Measurements from ENCODE around the gene C1QTNF6. TPM values are rescaled to one million over a fixed set of nuclear protein-coding genes. Genes with fewer than 3 reads are reported as not detected.

Gene C1QTNF6
- total and polyA plus RNA-seq, 2 of the 4 experiments (the other 2 are of a cell fraction) = 1.1 to 10.9 TPM

DNA sequence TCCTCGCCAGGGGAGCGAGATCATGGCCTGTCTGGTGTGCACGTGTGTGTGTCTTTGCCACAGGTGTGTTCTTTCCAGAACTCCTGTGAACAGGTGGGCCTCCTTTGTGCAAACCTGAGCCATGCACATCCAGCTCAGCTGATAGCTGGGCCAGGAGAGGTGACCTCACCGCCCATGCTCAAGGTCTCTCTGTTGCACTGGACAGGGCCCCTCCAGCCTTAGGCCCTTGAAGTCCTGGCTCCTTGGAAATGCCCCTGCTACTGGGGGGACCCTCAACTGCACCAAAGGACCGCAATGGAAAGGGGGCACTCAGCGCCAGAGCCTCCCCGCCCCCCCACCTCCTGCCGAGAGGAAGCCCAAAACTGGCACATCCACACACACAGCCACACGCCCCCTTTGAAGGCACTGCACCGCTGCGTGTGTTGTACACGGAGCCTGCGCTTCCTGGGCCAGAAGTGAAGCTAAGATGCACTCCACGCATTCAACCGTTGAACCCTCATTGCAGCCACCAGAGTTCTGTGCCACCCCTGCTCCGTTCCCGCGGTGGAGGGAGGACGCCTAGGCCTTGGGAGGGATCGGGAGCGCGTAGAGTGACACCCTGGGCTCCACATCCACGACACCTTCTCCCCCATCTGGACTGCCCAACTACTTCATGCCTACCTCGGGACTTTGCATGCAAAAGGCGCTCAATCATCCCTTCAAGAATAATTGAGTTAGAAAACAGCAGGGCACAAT lies 21.9 kb downstream of the C1QTNF6 start:
- Histone ChIP-seq H2AK5ac (ENCODE audit: low read depth, low read length) (no peak overlapping the region), H3K18ac (ENCODE audit: low read depth, low read length) (no peak overlapping the region), H2BK15ac (ENCODE audit: low read depth, low read length) (no peak overlapping the region), H2AFZ (replicated peaks; ENCODE audit: low read length, poor library complexity) (peak overlapping the region; percentile 82), H3K4me3 (ENCODE audit: insufficient read depth, low read depth, low read length) (no peak overlapping the region), H2BK20ac (ENCODE audit: low read depth, low read length) (no peak overlapping the region), H2AK9ac (replicated peaks; ENCODE audit: low read depth, low read length, poor library complexity) (peak overlapping the region; percentile 31), H4K5ac (ENCODE audit: low read depth, low read length) (no peak overlapping the region), H4K91ac (ENCODE audit: insufficient read depth, low read depth, low read length) (no peak overlapping the region), H3K27me3 (ENCODE audit: control insufficient read depth, insufficient read depth, low read length) (peaks cover 21% of the 10 kb centered on the region), H3K27ac (ENCODE audit: insufficient read depth, low read length) (no peak overlapping the region), H3K4me2 (ENCODE audit: low read depth, low read length) (no peak overlapping the region), H3K23ac (ENCODE audit: low read depth, low read length) (no peak overlapping the region), H3K56ac (ENCODE audit: extremely low read depth, insufficient read depth, low read length) (no peak overlapping the region), H3K9me3 (ENCODE audit: control insufficient read depth, insufficient read depth, low read length) (peaks cover 6% of the 10 kb centered on the region; the same call in 1 of the 2 replicates), H3K9ac (ENCODE audit: low read depth, low read length) (no peak overlapping the region), H4K8ac (ENCODE audit: low read depth in 2 of 2, low read length in 2 of 2) (no peak overlapping the region), H3K36me3 (ENCODE audit: control insufficient read depth, insufficient read depth, low read length) (no peaks in the 10 kb centered on the region), H3K14ac (replicated peaks; ENCODE audit: low read depth, low read length) (no peak overlapping the region), H3K4ac (ENCODE audit: low read depth, low read length) (no peak overlapping the region), H2BK5ac (ENCODE audit: low read depth, low read length, poor library complexity, severe bottlenecking) (no peak overlapping the region), H3K4me1 (ENCODE audit: control insufficient read depth, insufficient read depth, low read length) (no peaks in the 10 kb centered on the region; the same call in 1 of the 2 replicates), H3K9me1 (ENCODE audit: insufficient read depth, low read length) (no peaks in the 10 kb centered on the region), H4K20me1 (ENCODE audit: insufficient read depth, low read length) (no peaks in the 10 kb centered on the region), H3K79me1 (ENCODE audit: low read depth in 1 of 2, low read length in 2 of 2) (no peaks in the 10 kb centered on the region), H2BK120ac (ENCODE audit: low read depth, low read length) (no peak overlapping the region)
- dilution Hi-C loops (cut with HindIII; ENCODE audit: low sequenced_read_pairs, unreplicated experiment) (no loop called here), intact Hi-C loops (cut with micrococcal nuclease) (loop anchor here (1.0 kb wide), 2 partner anchors 32 to 95 kb away; no protein-coding TSS in a partner anchor), in situ Hi-C loops (cut with MboI; ENCODE audit: low sequenced_read_pairs) (no loop called here)
- no peak for ATAC-seq (ENCODE audit: low read depth)
- ChIA-PET POLR2A (ENCODE audit: unreplicated experiment) (no interaction called here), CTCF (interaction anchor here (1.3 to 1.4 kb wide), 2 partner anchors 32 to 34 kb away, joined by 4 to 5 read pairs; no protein-coding TSS in a partner anchor)
- DNase-seq = no peak
- no TSS peak for BruUV-seq (replicated peaks)
- no peak for TF ChIP-seq CEBPB (IDR thresholded peaks at IDR 0.05; ENCODE audit: low read depth, low read length)
- TF ChIP-seq MAZ (IDR thresholded peaks at IDR 0.05; ENCODE audit: borderline replicate concordance, low read depth, low read length) = no peak
- TF ChIP-seq BHLHE40 (IDR thresholded peaks at IDR 0.05; ENCODE audit: low read depth, low read length) = no peak
- WGBS, 2 experiments (ENCODE audit: extremely low coverage in 2 of 2, insufficient read length in 1 of 2) = 56% methylated on average over 11 of the region's 25 CpGs; no CpG with 5 or more reads in 1 of the 2 experiments
